Measurements from ENCODE around the gene GNB1L. TPM values are rescaled to one million over a fixed set of nuclear protein-coding genes. Genes with fewer than 3 reads are reported as not detected.

GNB1L gene
- total RNA-seq, 1 experiment from 2014 or later: 12.2 TPM

- DNase-seq (ENCODE audit: low read depth, low spot score): no peak
- CTCF ChIA-PET: interaction anchor here (0.6 kb wide), 1 partner anchor 36 kb away, joined by 3 read pairs; no protein-coding TSS in a partner anchor
- Histone ChIP-seq H3K9me3 (ENCODE audit: control insufficient read depth, insufficient read depth, low read depth, low read length) (no peaks in the 10 kb centered on the region), H3K4me1 (ENCODE audit: control insufficient read depth, insufficient read depth, low read length) (peaks cover 12% of the 10 kb centered on the region), H3K27ac (ENCODE audit: low read length) (no peak overlapping the region), H3K27me3 (ENCODE audit: control insufficient read depth, insufficient read depth, low read length) (no peaks in the 10 kb centered on the region), H3K4me3 (ENCODE audit: low read depth in 2 of 2, low read length in 2 of 2) (no peak overlapping the region), H3K36me3 (ENCODE audit: control insufficient read depth, insufficient read depth, low read length) (no peaks in the 10 kb centered on the region)
- no TSS peak for BruUV-seq (replicated peaks)
- POLR2A ChIA-PET: no interaction called here
- no peak for TF ChIP-seq POLR2AphosphoS5 (IDR thresholded peaks at IDR 0.05; ENCODE audit: low read depth, low read length)
- TF ChIP-seq, protein P1, sequence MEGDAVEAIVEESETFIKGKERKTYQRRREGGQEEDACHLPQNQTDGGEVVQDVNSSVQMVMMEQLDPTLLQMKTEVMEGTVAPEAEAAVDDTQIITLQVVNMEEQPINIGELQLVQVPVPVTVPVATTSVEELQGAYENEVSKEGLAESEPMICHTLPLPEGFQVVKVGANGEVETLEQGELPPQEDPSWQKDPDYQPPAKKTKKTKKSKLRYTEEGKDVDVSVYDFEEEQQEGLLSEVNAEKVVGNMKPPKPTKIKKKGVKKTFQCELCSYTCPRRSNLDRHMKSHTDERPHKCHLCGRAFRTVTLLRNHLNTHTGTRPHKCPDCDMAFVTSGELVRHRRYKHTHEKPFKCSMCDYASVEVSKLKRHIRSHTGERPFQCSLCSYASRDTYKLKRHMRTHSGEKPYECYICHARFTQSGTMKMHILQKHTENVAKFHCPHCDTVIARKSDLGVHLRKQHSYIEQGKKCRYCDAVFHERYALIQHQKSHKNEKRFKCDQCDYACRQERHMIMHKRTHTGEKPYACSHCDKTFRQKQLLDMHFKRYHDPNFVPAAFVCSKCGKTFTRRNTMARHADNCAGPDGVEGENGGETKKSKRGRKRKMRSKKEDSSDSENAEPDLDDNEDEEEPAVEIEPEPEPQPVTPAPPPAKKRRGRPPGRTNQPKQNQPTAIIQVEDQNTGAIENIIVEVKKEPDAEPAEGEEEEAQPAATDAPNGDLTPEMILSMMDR (IDR thresholded peaks at IDR 0.05): no peak
- TF ChIP-seq TCF7L2 (IDR thresholded peaks at IDR 0.05; ENCODE audit: low read depth, low read length): no peak
- TF ChIP-seq, protein P2, sequence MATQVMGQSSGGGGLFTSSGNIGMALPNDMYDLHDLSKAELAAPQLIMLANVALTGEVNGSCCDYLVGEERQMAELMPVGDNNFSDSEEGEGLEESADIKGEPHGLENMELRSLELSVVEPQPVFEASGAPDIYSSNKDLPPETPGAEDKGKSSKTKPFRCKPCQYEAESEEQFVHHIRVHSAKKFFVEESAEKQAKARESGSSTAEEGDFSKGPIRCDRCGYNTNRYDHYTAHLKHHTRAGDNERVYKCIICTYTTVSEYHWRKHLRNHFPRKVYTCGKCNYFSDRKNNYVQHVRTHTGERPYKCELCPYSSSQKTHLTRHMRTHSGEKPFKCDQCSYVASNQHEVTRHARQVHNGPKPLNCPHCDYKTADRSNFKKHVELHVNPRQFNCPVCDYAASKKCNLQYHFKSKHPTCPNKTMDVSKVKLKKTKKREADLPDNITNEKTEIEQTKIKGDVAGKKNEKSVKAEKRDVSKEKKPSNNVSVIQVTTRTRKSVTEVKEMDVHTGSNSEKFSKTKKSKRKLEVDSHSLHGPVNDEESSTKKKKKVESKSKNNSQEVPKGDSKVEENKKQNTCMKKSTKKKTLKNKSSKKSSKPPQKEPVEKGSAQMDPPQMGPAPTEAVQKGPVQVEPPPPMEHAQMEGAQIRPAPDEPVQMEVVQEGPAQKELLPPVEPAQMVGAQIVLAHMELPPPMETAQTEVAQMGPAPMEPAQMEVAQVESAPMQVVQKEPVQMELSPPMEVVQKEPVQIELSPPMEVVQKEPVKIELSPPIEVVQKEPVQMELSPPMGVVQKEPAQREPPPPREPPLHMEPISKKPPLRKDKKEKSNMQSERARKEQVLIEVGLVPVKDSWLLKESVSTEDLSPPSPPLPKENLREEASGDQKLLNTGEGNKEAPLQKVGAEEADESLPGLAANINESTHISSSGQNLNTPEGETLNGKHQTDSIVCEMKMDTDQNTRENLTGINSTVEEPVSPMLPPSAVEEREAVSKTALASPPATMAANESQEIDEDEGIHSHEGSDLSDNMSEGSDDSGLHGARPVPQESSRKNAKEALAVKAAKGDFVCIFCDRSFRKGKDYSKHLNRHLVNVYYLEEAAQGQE (IDR thresholded peaks at IDR 0.05; ENCODE audit: insufficient read depth in 1 of 2, low read depth in 2 of 2, low read length in 1 of 2): no peak
- TF ChIP-seq SIN3A (IDR thresholded peaks at IDR 0.05; ENCODE audit: borderline replicate concordance, insufficient read depth, low read depth, low read length): no peak
- no peak for ATAC-seq
- intact Hi-C loops (cut with micrococcal nuclease; ENCODE audit: unreplicated experiment) (no loop called here), in situ Hi-C loops (cut with HindIII; ENCODE audit: low pct_unique_long_range_greater_than_20kb, low sequenced_read_pairs) (no loop called here)
Observed at GRCh38 chr22:19903513-19903912, 48.8 kb upstream of the GNB1L start.

- ATAC-seq: 0 out of 2 replicates have a peak, but pooled peaks have one; percentile 43
- CTCF ChIA-PET: no interaction called here
- TF ChIP-seq, protein P2 (IDR thresholded peaks at IDR 0.05; ENCODE audit: insufficient read depth in 1 of 2, low read depth in 2 of 2, low read length in 1 of 2): no peak
- TF ChIP-seq POLR2AphosphoS5 (IDR thresholded peaks at IDR 0.05; ENCODE audit: low read depth, low read length): no peak
- TF ChIP-seq, protein P1 (IDR thresholded peaks at IDR 0.05): no peak
- TF ChIP-seq TCF7L2 (IDR thresholded peaks at IDR 0.05; ENCODE audit: low read depth, low read length): no peak
- no peak for TF ChIP-seq SIN3A (IDR thresholded peaks at IDR 0.05; ENCODE audit: borderline replicate concordance, insufficient read depth, low read depth, low read length)
- BruUV-seq (replicated peaks): no TSS peak
- no peaks in the 10 kb centered on the region for H3K36me3 ChIP-seq (ENCODE audit: control insufficient read depth, insufficient read depth, low read length)
- POLR2A ChIA-PET: no interaction called here
- DNase-seq (ENCODE audit: low read depth, low spot score): no peak
- H3K4me1 ChIP-seq (ENCODE audit: control insufficient read depth, insufficient read depth, low read length): peaks cover 12% of the 10 kb centered on the region
- H3K9me3 ChIP-seq (ENCODE audit: control insufficient read depth, insufficient read depth, low read depth, low read length): no peaks in the 10 kb centered on the region
- H3K27ac ChIP-seq (ENCODE audit: low read length): peak overlapping the region; percentile 39; the same call in 1 of the 2 replicates
- in situ Hi-C loops (cut with HindIII; ENCODE audit: low pct_unique_long_range_greater_than_20kb, low sequenced_read_pairs) (no loop called here), intact Hi-C loops (cut with micrococcal nuclease; ENCODE audit: unreplicated experiment) (no loop called here)
- no peak overlapping the region for H3K4me3 ChIP-seq (ENCODE audit: low read depth in 2 of 2, low read length in 2 of 2)
- H3K27me3 ChIP-seq (ENCODE audit: control insufficient read depth, insufficient read depth, low read length): no peaks in the 10 kb centered on the region
Observed at GRCh38 chr22:19903031-19903430, 48.4 kb upstream of the GNB1L start.

All from Panc1 (cell line).